Measurements from ENCODE around the gene LIAS.
"Not testable (repeated sequence)": the region's sequence is repeated elsewhere in the genome, so short reads cannot be mapped to it uniquely, and the experiment has no call there.

Gene LIAS

DNA sequence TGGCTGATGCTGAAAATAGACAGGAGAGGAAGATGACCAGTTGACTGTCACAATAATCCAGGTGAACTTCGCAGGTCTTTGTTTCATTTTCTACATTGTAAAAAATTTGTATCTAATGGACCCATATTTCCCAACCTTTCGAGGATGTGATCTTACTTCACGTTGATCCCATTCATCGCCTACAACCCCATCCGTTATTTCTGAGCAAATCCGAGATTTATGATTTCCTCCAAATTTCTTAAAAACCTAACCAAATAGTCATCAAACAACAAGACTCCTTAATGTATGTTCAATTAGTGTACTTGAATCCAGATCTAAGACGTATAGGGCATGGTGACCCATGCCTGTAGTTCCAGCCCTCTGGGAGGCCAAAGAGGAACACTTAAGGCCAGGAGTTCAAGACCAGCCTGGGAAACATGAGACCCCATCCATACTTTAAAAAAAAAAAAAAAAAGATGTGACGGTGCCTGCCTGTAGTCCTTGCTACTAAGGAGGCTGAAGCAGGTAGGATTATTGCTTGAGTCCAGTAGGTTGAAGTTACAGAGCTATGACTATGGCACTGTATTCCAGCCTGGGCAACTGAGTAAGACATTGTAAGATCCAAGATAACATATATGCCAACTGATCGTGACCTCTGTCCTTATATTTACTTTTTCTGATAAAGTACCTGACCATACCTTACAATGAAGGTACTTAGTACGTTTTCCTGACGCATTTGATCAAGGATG is 5.8 kb upstream of the LIAS start:
- no peak for DNase-seq (ENCODE audit: low read depth in 1 of 2, low spot score in 1 of 2)

DNA sequence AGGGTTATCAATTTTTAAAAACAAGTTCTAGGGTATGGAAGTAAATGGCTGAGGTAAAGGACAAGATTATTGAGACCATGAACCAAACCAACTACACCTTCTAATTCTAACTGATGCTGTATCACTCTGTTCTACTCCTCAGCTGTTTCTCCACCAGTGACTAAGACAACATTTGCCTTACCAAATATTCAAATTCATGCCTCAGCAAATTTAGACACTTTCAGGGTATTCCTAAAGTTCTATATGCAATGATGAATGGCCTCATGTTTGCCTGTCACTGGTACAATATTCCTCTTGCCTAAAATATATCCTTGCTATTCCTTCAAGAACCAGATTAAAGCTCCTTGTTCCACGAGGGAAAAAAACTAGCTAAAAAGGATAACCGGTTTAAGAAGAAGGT is 5.1 kb upstream of the LIAS start:
- no peak for DNase-seq (ENCODE audit: low read depth in 1 of 2, low spot score in 1 of 2)

DNA sequence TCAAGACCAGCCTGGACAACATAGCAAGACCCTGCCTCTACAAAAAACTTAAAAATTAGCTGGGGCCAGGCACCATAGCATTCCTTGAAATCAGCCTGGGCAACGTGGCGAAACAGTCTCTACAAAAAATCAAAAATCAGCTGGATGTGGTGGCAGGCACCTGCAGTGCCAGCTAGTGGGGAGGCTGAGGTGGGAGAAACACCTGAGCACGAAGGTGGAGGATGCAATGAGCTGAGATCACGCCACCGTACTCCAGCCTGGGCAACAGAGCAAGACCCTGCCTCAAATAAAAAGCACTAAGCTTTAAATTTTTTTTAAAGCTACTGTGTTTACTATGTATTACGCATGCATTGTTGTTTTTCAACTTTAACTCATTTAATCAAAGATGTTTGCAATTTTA is 3.4 kb upstream of the LIAS start:
- no peak for DNase-seq (ENCODE audit: low read depth in 1 of 2, low spot score in 1 of 2)

DNA sequence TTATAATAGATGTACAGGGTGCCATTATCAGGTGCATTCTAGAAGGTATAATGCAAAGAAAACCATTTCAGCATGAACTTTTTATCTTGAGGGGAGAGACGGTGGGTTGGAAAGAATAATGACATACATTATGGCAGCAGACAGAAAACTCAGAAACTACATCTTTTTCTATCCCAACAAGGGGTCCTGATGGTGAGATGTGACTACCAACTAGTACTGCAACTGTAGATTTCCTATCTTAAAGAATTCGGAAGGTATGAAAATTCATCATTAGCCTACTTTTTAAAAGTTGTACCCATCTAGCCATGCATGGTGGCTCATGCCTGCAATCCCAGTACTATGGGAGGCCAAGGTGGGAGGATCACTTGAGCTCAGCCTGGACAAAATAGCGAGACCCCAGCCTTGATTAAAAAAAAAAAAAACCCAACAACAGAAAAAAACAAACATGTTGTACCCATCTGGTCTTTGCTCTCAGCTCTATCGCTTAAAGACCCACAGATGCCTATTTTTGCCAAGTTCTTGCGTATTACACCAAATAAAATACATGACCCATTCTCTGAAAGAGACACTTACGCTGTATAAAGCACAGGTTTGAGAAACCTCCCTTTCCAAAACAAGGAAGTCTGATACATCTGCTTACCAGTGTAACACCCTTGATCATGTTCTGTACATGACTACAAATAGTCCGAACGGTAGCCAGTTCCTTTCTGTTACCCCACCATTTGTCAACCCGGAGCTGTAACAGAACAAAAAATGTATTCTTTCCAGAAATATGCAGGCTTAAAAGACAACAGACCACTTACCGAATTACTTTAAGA is 1.7 kb upstream of the LIAS start:
- DNase-seq (ENCODE audit: low read depth in 1 of 2, low spot score in 1 of 2): no peak

DNA sequence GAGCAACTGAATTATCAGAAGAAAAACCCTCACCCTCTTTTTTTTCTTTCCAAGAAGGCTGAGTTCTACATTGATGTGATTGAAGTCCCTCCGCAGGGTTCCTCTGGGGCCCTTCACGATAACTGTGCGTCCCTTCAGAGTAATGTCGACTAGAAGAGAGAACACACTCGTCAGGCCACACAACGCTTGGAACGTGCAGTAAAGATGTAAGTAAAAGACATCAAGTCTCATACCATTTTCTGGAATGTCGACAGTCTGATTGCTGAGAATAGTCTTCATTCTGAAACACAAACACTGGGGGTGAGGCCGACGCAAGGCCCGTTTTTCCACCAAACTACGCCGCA is 723 bp upstream of the LIAS start:
- DNase-seq (ENCODE audit: low read depth in 1 of 2, low spot score in 1 of 2): not testable (repeated sequence)

DNA sequence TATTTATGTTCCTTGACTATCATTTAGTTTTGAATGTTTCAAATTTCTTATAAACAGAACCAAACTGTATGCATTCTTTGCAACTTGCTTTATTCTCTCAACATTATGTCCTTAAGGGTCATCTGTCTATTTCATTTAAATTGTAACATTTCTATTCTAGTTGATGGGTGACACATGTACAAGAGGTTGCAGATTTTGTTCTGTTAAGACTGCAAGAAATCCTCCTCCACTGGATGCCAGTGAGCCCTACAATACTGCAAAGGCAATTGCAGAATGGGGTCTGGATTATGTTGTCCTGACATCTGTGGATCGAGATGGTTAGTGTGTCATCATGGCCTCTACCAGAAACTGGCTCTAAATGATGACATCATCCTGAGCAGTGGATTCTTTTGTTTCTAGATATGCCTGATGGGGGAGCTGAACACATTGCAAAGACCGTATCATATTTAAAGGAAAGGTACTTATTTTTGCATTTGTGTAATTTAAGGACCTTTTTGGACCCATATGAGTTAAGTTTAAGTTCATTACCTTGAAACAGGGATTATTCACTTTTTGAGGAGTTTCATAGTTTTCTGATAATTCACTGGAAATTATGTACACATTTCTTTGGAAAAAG is 6.1 kb downstream of the LIAS start:
- no peak for DNase-seq (ENCODE audit: low read depth in 1 of 2, low spot score in 1 of 2)

DNA sequence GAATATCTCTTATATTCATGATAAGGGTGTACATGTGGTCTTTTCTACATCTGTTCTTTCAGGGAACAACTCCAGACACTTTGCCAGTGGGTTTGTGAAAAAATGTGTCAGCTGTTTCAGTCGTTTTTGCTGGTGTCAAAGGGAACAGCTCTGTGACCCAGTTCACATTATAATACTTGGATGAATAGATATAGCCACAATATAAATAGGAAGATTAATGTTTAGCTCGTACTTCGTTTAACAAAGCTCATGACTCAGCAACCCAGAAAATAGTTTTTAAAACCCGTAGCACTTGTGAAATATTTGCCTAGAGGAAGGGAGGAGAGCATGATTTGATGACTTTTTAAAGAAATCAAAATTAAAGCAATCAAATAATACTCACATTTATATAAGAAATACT is 7.9 kb downstream of the LIAS start:
- DNase-seq (ENCODE audit: low read depth in 1 of 2, low spot score in 1 of 2): no peak

DNA sequence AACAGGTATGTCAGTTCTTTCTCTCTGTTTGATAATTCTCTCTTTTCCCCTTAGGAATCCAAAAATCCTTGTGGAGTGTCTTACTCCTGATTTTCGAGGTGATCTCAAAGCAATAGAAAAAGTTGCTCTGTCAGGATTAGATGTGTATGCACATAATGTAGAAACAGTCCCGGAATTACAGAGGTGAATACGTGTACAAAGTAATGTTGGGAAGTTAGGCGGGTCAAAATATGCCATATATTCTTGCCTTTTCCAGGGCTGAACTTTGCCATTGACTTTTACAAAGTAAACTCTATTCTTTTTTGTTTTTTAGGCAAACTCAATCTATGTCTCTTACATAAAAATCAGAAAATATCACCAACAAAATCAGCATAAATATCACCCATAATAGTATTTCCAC is 8.6 kb downstream of the LIAS start:
- DNase-seq (ENCODE audit: low read depth in 1 of 2, low spot score in 1 of 2): no peak

DNA sequence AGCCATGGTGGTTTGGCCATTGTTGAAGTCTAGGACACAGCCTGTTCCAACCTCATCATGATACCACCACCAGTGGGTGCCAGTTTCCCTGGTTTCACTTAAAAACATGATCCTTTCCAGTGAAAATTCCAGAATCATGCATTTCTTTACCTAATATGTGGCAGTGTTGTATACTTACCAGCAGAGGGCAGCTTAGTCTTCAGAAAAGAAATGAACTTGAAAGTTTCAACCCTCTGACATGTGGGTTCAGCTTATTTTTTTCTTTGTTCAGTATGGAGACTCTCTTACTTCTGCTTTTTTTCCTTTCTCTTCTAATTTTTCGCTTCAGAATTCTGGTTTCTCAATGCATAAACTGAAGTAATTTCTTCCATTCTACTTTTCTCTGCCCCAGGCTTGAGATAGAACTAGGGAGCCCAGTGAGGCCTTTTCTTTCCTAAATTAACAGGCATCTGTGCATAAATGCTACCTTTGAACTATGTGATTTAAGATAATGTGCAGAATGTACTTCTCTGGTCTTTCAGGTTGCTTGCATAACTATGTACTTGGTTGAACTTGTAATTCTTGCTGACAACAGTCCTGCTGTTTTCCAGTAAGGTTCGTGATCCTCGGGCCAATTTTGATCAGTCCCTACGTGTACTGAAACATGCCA is 10.7 kb downstream of the LIAS start:
- DNase-seq (ENCODE audit: low read depth in 1 of 2, low spot score in 1 of 2): no peak

DNA sequence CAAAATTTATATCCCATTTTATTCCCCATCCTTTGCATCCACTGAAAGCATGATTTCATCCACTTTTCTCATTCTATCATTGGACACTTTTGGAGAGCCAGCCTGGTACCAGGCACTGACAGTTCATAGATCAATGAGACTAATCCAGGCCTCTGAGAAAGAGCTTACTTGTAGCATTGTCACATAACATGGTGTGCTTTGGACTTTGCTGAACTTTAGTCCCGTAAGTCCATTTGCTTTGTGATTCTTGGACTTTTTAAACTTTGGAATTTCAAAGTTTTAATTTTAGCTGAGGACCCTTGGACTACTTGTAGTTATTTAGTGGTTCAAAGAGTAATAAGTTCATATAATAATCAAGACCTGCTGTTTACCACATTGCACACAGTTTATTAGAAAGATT is 11.5 kb downstream of the LIAS start:
- DNase-seq (ENCODE audit: low read depth in 1 of 2, low spot score in 1 of 2): no peak

DNA sequence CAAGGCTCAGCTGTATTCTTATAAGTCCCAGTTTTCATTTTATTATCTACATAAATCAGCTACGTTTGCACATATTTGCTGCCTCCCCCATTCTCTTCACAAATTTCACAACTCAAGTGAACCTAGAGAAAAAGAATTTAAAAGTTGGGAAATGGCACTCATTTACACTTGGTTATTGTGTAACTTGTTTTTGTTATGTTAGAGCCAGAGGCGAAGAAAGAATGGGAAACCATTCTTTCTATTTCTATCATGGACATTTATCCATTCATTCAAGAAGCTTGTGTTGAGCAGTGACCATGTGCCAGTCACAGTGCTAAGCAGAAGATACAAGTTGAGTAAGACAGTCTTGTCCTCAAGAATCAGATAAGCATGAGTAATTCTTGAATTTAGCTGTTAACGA is 13.5 kb downstream of the LIAS start:
- DNase-seq (ENCODE audit: low read depth in 1 of 2, low spot score in 1 of 2): no peak

DNA sequence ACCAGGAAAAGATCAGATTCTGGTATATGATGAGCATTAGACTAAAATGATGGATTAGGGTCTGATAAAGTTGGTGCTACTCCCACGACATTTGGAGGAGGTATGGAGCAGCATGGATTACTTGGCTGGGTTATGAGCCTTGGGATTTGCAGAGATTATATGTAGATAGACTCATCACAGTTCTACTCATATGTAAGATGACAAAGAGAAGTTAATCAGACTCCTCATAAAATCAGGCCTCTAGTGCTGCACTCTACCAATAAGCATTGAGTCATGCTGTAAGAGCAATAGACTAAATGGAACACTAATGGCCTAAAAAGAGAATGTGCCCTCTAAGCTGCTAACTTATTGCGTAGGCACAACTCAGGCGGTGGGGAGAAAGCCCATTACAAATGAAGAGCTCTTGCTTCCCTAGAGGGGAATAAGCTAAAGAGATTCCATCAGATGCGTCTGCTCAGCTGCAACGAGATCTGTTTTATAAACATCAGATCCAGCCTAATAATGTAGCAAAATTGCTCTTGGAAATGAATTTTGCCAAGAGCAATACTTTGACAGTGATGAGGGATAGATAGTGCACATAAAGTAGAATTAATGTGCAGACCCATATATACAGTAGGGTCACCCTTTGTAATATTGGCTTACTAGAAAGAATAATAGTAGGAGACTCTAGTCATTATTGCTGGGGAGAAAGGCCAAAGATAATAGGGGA is 17.5 kb downstream of the LIAS start:
- no peak for DNase-seq (ENCODE audit: low read depth in 1 of 2, low spot score in 1 of 2)

DNA sequence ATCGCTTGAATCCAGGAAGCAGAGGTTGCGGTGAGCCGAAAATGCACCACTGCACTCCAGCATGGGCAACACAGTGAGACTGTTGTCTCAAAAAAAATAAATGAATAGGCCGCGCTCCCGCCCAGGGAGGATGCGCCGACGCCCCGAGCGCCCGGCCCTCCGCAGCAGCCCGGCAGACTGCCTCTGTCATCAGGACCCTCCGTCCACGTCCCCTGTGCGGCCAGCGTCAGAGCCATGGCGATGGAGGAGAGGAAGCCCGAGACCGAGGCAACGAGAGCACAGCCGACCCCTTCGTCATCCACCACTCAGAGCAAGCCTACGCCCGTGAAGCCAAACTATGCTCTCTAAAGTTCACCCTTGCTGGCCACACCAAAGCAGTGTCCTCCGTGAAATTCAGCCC is 21.4 kb downstream of the LIAS start:
- DNase-seq (ENCODE audit: low read depth in 1 of 2, low spot score in 1 of 2): no peak

DNA sequence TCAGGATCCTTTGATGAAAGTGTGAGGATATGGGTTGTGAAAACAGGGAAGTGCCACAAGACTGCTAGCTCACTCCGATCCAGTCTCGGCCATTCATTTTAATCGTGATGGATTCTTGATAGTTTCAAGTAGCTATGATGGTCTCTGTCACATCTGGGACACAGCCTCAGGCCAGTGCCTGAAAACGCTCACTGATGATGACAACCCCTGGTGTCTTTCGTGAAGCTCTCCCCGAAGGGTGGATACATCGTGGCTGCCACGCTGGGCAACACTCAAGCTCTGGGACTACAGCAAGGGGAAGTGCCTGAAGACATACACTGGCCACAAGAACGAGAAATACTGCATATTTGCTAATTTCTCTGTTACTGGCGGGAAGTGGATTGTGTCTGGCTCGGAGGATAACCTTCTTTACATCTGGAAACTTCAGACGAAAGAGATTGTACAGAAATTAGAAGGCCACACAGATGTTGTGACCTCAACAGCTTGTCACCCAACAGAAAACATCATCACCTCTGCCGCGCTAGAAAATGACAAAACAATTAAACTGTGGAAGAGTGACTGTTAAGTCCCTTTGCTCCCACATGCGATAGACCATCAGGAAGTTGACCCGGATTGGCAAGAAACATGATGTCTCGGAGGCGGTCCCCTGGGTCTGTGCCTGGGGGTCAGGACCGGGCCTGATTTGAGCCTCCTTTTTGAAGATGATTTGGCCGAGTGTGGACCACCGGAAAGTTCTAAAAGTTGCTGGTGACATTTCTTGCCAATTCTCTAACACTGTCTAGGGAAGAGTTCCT is 22.2 kb downstream of the LIAS start:
- no peak for DNase-seq (ENCODE audit: low read depth in 1 of 2, low spot score in 1 of 2)

DNA sequence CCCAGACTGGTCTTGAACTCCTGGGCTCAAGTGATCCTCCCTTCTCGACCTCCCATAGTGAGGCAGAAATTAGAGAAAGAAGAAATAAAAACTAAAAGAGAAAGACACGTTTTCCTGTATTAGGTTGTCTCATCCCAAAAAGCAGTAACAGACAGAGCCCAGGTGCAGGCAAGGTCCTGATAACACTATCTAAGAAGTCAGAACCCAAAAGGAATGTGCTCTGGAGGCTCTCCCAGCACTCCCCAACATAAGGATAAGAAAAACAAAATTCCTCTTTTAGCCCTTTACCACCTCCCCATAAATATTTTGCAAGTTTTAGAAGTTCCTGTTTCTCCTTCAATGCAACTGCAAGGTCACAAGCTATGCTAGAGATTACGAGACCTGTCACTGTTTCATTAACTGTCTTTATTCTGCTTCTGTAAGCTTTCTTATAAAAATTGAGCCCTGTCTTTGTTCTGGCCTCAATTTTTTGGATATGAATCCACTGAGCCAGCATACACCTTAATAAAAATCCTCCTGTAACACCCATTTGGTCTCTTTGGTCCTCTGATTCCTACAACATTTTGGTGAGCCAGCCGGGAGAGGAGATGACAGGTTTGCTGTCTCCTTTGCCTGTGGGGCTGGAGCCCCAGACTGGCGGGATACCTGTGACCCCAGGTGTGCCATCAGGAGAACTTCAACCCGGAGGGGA is 25.9 kb downstream of the LIAS start:
- DNase-seq (ENCODE audit: low read depth in 1 of 2, low spot score in 1 of 2): no peak

DNA sequence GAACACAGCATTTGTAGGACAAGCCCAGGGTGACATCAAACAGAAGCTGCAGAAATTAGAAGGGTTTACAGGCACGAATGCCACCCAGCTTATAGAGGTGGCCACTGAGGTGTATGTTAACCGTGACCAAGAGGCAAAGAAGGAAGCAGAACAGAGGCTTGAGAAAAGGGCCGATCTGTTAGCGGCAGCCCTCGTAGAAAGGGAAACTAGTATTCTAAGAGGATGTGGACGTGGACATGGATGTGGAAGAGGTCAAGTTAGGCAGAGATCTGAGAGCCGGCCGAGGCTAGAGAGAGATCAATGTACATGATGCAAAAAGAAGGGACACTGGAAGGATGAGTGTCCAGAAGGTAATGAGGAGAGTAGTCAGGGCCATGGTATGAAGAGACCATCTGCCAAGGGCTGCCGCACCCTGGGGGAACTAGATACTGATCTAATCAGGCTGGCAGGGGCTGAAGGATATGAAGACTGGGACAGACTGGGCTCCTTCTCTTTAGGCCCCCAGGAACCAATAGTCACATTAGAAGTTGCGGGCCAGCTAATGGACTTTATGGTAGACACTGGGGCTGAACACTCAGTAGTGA is 27.5 kb downstream of the LIAS start:
- DNase-seq (ENCODE audit: low read depth in 1 of 2, low spot score in 1 of 2): no peak

DNA sequence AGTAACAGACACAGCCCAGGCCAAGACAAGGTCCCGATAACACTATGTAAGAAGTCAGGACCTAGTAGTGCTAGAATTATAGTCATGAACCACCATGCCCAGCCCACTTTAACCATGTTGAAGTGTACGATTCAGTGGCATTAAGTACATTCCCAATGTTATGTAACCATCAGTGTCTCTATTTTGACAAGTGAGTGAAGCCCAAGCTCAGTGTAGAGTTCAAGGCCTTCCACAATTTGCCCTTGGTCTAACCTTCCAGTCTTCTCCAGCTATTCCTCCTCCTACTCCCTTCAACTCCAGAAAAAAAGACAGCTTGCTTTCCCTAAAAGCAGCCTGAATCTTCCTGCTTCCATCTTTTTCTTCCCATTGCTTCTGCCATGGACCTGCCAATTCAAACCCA is 31.5 kb downstream of the LIAS start:
- no peak for DNase-seq (ENCODE audit: low read depth in 1 of 2, low spot score in 1 of 2)

DNA sequence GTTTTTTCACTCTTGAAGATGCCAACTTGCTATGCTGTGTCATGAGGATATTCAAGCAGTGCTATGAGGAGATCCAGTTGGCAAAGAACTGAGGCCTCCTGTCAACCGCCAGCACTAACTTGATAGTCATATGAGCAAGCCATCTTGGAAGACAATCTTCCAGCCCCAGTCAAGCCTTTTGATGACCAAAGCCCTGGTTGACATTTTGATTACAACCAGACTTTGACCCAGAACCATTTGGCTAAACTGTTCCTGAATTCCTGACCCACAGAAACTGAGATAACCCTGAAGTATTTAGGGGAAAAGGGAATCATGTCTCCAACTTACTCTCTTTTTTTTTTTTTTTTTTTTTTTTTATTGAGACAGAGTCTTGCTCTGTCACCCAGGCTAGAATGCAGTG is 35.5 kb downstream of the LIAS start:
- no peak for DNase-seq (ENCODE audit: low read depth in 1 of 2, low spot score in 1 of 2)

DNA sequence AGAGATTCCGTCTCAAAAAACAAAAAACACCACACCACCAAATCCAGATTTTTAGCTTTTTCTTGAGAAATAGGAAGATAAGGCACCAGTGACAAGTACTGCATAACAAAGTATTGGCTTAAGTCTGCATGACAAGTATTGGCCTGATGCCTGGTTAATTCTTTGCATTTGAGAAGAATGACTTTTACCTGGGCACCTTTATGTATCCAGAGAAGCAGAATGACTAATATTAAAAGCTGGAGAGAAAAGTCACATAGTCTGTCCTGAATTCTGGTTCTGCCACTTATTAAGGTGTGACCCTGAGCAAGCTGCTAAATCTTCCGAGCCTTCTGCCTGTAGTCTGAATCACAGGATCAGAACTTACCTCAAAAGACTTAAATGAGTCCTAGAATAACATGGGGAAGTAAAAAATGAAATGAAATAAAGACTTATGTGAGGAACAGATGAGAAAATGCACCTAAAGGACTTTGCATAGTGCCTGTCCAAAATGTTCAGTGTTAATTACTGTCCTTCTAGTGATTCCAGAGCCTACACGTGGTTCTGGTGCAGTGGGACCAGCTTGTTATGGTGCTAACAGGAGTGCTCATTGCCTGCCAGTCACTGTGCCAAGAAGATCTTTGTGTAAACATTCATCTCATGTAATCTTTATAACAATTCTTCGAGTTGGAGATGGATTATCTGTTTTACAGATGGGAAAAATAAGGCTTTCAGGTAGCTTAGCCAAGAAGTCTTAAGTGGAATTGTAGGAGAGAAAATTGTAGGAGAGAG is 36.8 kb downstream of the LIAS start:
- no peak for DNase-seq (ENCODE audit: low read depth in 1 of 2, low spot score in 1 of 2)
